LNCaP clone FGC (cell line): ENCODE measurements around the gene GAS7.

ENCODE experiments used
- DNase-seq: peaks from one replicate; pipeline ENCODE4 v3.0.0-alpha.2; 2011; ENCODE audit warnings: low read depth
- H3K4me3 ChIP-seq: 2 replicates; pipeline ENCODE4 v1.5.1; 2011; ENCODE audit warnings: mild to moderate bottlenecking, low read depth, low read length, control low read depth
- TF ChIP-seq, protein P1 (sequence below): IDR thresholded peaks from 2 replicates; pipeline ENCODE4 v1.5.1; 2012; ENCODE audit warnings: mild to moderate bottlenecking; ENCODE audit not compliant: control insufficient read depth, insufficient read depth; ENCODE audit errors: extremely low read depth

The GAS7 gene

GRCh38 chr17:10198509-10199249 is at the start of gene GAS7:
TSS of gene GAS7 (minus strand) at chr17:10198606.
- no peak within 1 kb of the TSS for H3K4me3 ChIP-seq
- TF ChIP-seq, protein P1, sequence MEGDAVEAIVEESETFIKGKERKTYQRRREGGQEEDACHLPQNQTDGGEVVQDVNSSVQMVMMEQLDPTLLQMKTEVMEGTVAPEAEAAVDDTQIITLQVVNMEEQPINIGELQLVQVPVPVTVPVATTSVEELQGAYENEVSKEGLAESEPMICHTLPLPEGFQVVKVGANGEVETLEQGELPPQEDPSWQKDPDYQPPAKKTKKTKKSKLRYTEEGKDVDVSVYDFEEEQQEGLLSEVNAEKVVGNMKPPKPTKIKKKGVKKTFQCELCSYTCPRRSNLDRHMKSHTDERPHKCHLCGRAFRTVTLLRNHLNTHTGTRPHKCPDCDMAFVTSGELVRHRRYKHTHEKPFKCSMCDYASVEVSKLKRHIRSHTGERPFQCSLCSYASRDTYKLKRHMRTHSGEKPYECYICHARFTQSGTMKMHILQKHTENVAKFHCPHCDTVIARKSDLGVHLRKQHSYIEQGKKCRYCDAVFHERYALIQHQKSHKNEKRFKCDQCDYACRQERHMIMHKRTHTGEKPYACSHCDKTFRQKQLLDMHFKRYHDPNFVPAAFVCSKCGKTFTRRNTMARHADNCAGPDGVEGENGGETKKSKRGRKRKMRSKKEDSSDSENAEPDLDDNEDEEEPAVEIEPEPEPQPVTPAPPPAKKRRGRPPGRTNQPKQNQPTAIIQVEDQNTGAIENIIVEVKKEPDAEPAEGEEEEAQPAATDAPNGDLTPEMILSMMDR: no peak
- DNase-seq: no peak

DNA sequence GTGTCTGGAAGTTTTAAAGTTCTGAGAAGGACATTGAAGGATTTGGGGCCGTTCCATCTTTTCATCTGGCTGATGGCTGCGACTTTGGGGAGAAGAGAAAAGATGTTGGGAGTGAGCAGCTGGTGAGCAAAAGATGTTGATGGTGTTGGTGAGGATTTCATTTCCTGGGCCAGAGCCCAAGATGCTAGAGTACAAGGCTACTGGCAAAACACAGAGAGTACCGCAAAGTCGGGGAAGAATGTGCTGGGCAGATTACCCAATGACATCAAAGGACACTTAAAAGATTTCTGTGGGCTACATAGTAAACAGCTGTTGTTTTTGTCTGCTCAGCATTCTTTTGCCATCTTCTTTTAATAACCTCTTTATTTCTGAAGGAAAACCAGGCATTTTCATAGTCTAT is 49.4 kb upstream of the GAS7 start:
- H3K4me3 ChIP-seq: no peak overlapping the region
- TF ChIP-seq, protein P1: no peak
- DNase-seq: no peak

DNA sequence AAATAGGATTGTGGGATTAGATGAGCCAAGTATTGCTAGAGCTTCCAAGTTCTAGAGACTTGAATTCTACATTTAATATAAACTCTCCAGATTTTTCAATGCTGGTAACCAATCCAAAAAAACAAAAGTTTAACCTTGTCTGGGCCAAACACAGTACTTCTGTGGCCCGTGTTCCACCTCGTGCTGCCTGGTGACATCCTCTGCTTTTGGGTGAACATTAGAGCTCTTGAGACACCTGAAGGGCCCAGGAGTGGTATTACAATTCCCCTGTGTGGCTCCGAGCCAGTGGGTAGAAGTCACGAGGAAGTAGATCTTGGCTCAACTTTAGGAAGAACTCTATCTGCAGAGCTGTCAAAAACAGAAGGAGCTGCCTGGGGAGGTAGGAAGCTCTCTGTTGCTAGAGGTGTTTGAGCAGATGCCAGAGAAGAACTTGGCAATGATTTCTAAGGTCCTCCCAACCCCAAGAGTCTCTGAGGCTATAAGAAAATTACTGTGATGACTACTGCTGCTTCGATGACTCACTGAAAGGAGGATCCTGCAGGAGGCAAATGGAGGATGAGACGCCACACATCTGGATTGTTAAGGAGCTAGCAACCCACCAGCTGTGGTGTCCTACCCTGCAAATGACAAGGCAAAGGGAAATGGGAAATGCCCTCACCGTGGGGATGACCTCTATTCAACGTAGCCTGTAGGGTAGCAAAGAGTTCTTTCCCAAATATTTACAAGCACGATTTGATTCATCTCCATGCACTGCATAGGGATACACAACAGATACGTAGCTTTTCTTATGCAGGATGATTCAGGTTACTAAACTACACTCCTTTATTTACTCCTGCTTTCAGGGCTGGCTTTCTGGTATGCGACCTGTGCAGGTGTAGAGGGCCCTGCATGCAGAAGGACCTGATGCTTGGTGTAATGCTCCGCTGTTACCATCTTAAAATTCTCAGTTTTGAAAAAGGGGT is 45.8 kb upstream of the GAS7 start:
- no peak for DNase-seq
- TF ChIP-seq, protein P1: no peak
- H3K4me3 ChIP-seq: no peak overlapping the region

DNA sequence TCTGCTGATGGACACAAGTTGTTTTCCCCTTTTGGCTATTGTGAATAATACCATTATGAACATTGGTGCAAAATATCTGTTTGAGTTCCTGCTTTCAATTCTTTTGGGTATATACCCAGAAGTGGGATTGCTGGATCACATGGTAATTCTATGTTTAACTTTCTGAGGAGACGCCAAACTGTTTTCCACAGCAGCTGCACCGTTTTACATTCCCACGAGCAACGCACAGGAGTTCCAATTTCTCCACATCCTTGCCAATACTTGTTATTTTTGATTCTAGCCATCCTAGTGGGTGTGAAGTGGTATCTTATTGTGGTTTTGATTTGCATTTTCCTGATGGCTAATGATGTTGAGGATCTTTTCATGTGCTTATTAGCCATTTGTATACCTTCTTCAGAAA is 43.4 kb upstream of the GAS7 start:
- DNase-seq: no peak
- TF ChIP-seq, protein P1: no peak
- H3K4me3 ChIP-seq: no peak overlapping the region

DNA sequence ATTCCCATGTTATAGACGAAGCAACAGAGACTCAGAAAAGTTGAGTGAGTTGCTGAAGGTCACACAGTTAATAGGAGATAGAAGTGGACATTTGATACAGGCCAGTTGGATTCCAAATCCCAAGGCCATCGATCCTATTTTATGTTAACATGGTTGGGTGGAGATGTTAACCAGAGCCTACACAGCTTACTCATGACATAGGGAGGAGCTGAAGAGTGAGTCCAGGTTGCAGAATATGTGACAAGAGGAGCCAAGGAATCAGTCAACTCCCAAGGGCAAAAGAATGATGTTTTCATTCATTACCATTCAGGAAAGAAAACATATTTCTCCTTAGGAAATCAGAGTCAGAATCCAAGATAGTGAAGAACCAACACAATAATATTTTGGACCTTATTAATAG is 40.3 kb upstream of the GAS7 start:
- TF ChIP-seq, protein P1: no peak
- DNase-seq: no peak
- H3K4me3 ChIP-seq: no peak overlapping the region

DNA sequence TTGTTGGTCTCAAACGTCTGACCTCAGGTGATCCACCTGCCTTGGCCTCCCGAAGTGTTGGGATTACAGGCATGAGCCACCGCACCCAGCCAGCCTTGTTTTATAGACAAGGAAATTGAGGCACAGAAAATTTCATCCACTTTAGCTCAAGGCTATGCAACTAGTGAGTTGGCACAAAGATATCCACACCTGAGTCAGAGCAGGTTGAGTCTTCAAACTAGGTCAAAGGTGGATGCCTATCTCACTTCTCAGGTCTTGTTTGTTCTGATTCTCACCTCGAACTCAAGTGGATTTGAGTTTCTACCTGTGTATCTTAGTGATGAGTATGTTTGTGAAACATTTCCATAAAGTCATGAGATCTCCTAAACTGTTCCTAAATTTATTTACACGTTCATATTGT is 35.6 kb upstream of the GAS7 start:
- TF ChIP-seq, protein P1: no peak
- no peak for DNase-seq
- no peak overlapping the region for H3K4me3 ChIP-seq
